Testis (tissue), 3 donors: ENCODE results near the gene MYO1D. TPM values are rescaled to one million over a fixed set of nuclear protein-coding genes. Genes with fewer than 3 reads are reported as not detected.

Source experiments
- DNase-seq: peaks from one replicate; pipeline ENCODE4 v3.0.0-alpha.2; 2019
- H3K27ac ChIP-seq, 2 donors: fragments of 200-600 bp; sonication (generic); one replicate each; pipeline ENCODE4 v1.5.1; 2019
- H3K27me3 ChIP-seq: fragments of 200-600 bp; sonication (generic); one replicate; pipeline ENCODE4 v1.5.1; 2019
- H3K36me3 ChIP-seq: fragments of 200-600 bp; sonication (generic); one replicate; pipeline ENCODE4 v1.5.1; 2017; ENCODE audit warnings: low read depth; ENCODE audit errors: missing control alignments
- H3K4me1 ChIP-seq: fragments of 200-600 bp; sonication (generic); one replicate; pipeline ENCODE4 v1.5.1; 2019
- H3K4me3 ChIP-seq, 2 donors: fragments of 200-600 bp; sonication (generic); one replicate each; pipeline ENCODE4 v1.5.1; 2017 to 2019
- H3K9me3 ChIP-seq: fragments of 200-600 bp; sonication (generic); one replicate; pipeline ENCODE4 v1.5.1; 2017
- CTCF ChIP-seq, 3 experiments: fragments of 450-650 bp in 2 of 3; fragments of 200-600 bp in 1 of 3; sonication (generic) in 1 of 3; IDR thresholded peaks; one replicate each; pipeline ENCODE4 v1.5.1; 2016 to 2019; ENCODE audit warnings: antibody characterized with exemption in 3 of 3, mild to moderate bottlenecking in 2 of 3, moderate library complexity in 1 of 3
- POLR2A ChIP-seq: fragments of 450-650 bp; IDR thresholded peaks from one replicate; pipeline ENCODE4 v1.6.1; 2017; ENCODE audit warnings: antibody characterized with exemption, mild to moderate bottlenecking, moderate library complexity
- WGBS, 2 donors: methylation state at CpG; one replicate each; pipeline ENCODE4 v1.1.5; 2018; 5-methylcytosine and 5-hydroxymethylcytosine counted together
- intact Hi-C: fragments of 100-400 bp; cut with DNase I; formaldehyde crosslinking; loops from one replicate; pipeline ENCODE4 v1.15.1; 2023; ENCODE audit warnings: low total_unique reads
- polyA plus RNA-seq: library from polyadenylated mRNA; stranded (reverse); fragments of 350-450 nt; fragmentation: Illumina TruSeq; extraction: RNeasy Lipid Tissue Mini Kit (QIAGEN cat#74804); gene quantifications from one replicate; pipeline ENCODE4 v1.2.3, GENCODE V29; 2014; ENCODE audit warnings: low read depth, low replicate concordance; ENCODE audit not compliant: insufficient read depth
- total RNA-seq, 2 donors: library from RNA; depleted of rRNA; stranded (reverse); fragments of >200 nt; gene quantifications; one replicate each; pipeline ENCODE4 v1.2.3, GENCODE V29; 2016

The MYO1D gene
- total and polyA plus RNA-seq, 3 donors from 2014 or later: 29.5 to 34.1 (median 33.6) TPM

DNA sequence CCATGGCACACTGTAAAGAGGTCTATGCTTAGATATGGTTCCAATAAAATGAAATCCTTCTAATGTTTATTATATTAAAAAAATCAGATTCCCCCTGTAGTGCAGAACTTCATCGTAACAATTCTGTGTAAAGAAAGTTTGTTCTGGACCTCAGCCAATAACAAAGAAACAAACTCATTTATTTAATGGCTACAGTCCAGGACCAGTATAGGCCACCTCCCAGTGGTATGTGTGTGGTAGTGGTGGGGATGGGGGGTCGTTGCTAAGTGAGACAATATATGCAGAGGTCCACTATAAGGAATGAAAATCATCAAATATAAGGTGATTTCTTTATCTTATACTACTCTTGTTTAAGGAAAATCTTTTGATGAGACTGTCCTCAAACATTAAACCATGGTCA is 253.7 kb downstream of the MYO1D start:
- 60 to 66% methylated on average over 2 of the region's 2 CpGs for WGBS, 2 donors
- no peaks in the 10 kb centered on the region for H3K4me1 ChIP-seq

DNA sequence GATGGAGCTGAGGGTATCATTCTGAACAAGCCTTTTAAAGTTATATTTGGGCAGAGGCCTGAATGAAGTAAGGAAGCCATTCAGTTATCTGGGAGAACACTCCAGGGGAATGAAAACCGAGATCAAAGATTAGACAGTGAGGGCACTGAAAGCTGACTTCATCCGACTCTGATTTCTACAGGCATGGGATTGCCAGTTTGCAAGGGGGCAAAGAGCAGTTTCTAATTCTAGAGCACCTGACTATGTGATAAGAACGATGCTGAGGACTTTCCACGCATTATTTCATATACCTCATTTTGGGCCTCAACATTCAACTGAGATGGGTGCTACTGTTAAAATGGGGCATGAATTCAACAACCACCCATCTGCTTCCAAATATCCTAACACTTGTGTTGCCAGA is 254.4 kb downstream of the MYO1D start:
- Histone ChIP-seq H3K27me3 (no peaks in the 10 kb centered on the region), H3K27ac (no peak overlapping the region), H3K9me3 (no peaks in the 10 kb centered on the region), H3K4me1 (no peaks in the 10 kb centered on the region), H3K4me3 (no peak overlapping the region), H3K36me3 (no peaks in the 10 kb centered on the region)
- intact Hi-C loops: no loop called here
- DNase-seq: no peak
- 95 to 96% methylated on average over 4 of the region's 4 CpGs for WGBS, 2 donors
- TF ChIP-seq CTCF (IDR thresholded peaks at IDR 0.05) (no peak), POLR2A (no peak)

More for the DNA sequence above, 253.7 kb downstream of the MYO1D start:
- TF ChIP-seq CTCF (IDR thresholded peaks at IDR 0.05): no peak
- TF ChIP-seq POLR2A: no peak
- DNase-seq: no peak
- Histone ChIP-seq H3K36me3 (no peaks in the 10 kb centered on the region), H3K27me3 (no peaks in the 10 kb centered on the region), H3K9me3 (no peaks in the 10 kb centered on the region), H3K4me3 (no peak overlapping the region), H3K27ac (no peak overlapping the region)
- intact Hi-C loops: no loop called here

DNA sequence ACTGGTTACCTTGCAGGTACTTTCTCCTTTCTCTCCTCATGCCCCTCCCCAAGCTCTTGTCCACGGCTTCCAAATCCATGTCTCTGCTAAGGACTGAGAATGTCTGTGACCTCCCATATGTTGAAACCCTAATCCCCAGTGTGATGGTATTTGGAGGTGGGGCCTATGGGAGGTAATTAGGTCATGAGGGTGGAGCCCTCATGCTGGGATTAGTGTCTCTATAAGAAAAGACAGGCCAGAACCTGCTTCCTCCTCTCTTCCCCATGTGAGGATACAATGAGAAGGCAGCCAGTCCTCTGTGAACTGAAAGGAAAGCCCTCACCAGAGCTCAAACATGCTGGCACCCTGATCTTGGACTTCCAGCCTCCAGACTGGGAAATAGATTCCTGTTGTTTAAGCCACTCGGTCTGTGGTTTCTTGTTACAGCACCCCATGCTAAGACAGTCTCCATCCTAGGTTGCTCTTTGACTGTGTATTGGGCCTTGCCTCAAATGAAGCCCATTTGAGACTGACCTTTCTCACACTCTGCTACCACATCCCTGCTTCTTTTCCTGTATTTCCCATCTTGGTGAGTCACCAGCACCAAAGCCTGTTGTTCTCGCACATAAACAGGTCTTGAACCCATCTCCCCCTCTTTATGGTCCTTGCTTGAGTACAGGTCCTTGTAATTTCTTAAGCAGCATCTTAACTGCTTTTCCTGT is 255.2 kb downstream of the MYO1D start:
- no peaks in the 10 kb centered on the region for H3K27me3 ChIP-seq
- 78 to 95% methylated on average over 3 of the region's 3 CpGs for WGBS, 2 donors

DNA sequence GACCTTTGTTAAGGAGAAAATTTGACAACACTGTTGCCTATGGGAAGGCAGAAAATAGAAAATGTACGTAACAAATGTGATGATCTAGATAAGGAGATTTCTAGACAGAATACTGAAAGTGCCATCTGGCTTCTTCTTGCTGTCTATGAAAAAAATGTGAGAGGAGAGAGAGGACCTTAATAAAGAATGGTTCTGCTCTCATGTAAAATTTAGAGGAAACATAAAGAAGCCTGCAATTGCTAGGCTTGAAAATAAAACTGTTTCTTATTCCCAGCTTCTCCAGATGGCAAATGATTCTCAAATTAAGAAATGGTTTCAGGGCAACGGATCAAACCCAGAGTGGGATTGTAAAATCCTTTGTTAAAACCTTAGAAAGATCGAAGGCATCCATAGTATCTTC is 261.6 kb downstream of the MYO1D start:
- Histone ChIP-seq H3K36me3 (no peaks in the 10 kb centered on the region), H3K4me1 (no peaks in the 10 kb centered on the region), H3K9me3 (no peaks in the 10 kb centered on the region), H3K27ac (no peak overlapping the region), H3K27me3 (no peaks in the 10 kb centered on the region), H3K4me3 (no peak overlapping the region)
- TF ChIP-seq POLR2A (no peak), CTCF (IDR thresholded peaks at IDR 0.05) (no peak)
- no peak for DNase-seq
- 81 to 87% methylated on average over 3 of the region's 3 CpGs for WGBS, 2 donors
- intact Hi-C loops: no loop called here

More for the DNA sequence above, 255.2 kb downstream of the MYO1D start:
- TF ChIP-seq POLR2A (no peak), CTCF (IDR thresholded peaks at IDR 0.05) (no peak)
- Histone ChIP-seq H3K9me3 (no peaks in the 10 kb centered on the region), H3K4me1 (no peaks in the 10 kb centered on the region), H3K4me3 (no peak overlapping the region), H3K36me3 (no peaks in the 10 kb centered on the region), H3K27ac (no peak overlapping the region)
- intact Hi-C loops: no loop called here
- no peak for DNase-seq

- intact Hi-C loops: no loop called here
- DNase-seq: no peak
- Histone ChIP-seq H3K36me3 (no peaks in the 10 kb centered on the region), H3K4me1 (no peaks in the 10 kb centered on the region), H3K9me3 (no peaks in the 10 kb centered on the region), H3K27me3 (no peaks in the 10 kb centered on the region), H3K4me3 (no peak overlapping the region), H3K27ac (no peak overlapping the region)
- TF ChIP-seq POLR2A (no peak), CTCF (IDR thresholded peaks at IDR 0.05) (no peak)
- 93 to 94% methylated on average over 6 of the region's 6 CpGs for WGBS, 2 donors
Measured at GRCh38 chr17:32610943-32611342, 266.0 kb downstream of the MYO1D start.
